ENCODE data around the gene RGL3. TPM values are rescaled to one million over a fixed set of nuclear protein-coding genes. Genes with fewer than 3 reads are reported as not detected.

RGL3 gene
- total RNA-seq, 2 donors from 2014 or later = 125 to 131 TPM

- no peak for TF ChIP-seq CTCF (conservative IDR thresholded peaks at IDR 0.05)
Observed at GRCh38 chr19:11464333-11465265, 45.5 kb upstream of the RGL3 start.

GRCh38 chr19:11463391-11463790 lies 44.3 kb upstream of the RGL3 start:
- Histone ChIP-seq H3K36me3 (ENCODE audit: control insufficient read depth, insufficient read depth, low read length) (no peaks in the 10 kb centered on the region), H3K27ac (ENCODE audit: low read depth, low read length) (no peak overlapping the region), H3K27me3 (ENCODE audit: control insufficient read depth, insufficient read depth, low read length, poor library complexity, severe bottlenecking) (no peaks in the 10 kb centered on the region), H3K9ac (ENCODE audit: extremely low read depth, low read length, poor library complexity, severe bottlenecking) (no peak overlapping the region), H3K4me3 (ENCODE audit: low read length) (no peak overlapping the region), H3K4me1 (ENCODE audit: control insufficient read depth, insufficient read depth, low read length) (no peaks in the 10 kb centered on the region), H3K9me3 (ENCODE audit: control insufficient read depth, low read length) (no peaks in the 10 kb centered on the region)
- Mint-ChIP-seq H3K4me1 (no peaks in the 10 kb centered on the region), H3K27me3 (ENCODE audit: insufficient read depth) (no peaks in the 10 kb centered on the region), H3K36me3 (ENCODE audit: low read depth) (no peaks in the 10 kb centered on the region), H3K9me3 (no peaks in the 10 kb centered on the region), H3K27ac (no peak overlapping the region), H3K4me3 (no peak overlapping the region)
- 83 to 84% methylated on average over 10 to 12 of the region's 12 CpGs for WGBS, 2 experiments (ENCODE audit: insufficient coverage in 1 of 2, insufficient read length in 1 of 2)
- TF ChIP-seq CTCF (conservative IDR thresholded peaks at IDR 0.05) = no peak
- no peak for DNase-seq

More at GRCh38 chr19:11464333-11465265, 45.5 kb upstream of the RGL3 start:
- no peaks in the 10 kb centered on the region for H3K27me3 Mint-ChIP-seq (ENCODE audit: insufficient read depth)
- Histone ChIP-seq H3K9ac (ENCODE audit: extremely low read depth, low read length, poor library complexity, severe bottlenecking) (no peak overlapping the region), H3K9me3 (ENCODE audit: control insufficient read depth, low read length) (no peaks in the 10 kb centered on the region), H3K27ac (ENCODE audit: low read depth, low read length) (no peak overlapping the region), H3K36me3 (ENCODE audit: control insufficient read depth, insufficient read depth, low read length) (no peaks in the 10 kb centered on the region), H3K27me3 (ENCODE audit: control insufficient read depth, insufficient read depth, low read length, poor library complexity, severe bottlenecking) (no peaks in the 10 kb centered on the region), H3K4me1 (ENCODE audit: control insufficient read depth, insufficient read depth, low read length) (no peaks in the 10 kb centered on the region), H3K4me3 (ENCODE audit: low read length) (no peak overlapping the region)
- no peaks in the 10 kb centered on the region for H3K36me3 Mint-ChIP-seq (ENCODE audit: low read depth)
- no peaks in the 10 kb centered on the region for H3K4me1 Mint-ChIP-seq
- 83 to 90% methylated on average over 6 to 11 of the region's 11 CpGs for WGBS, 2 experiments (ENCODE audit: insufficient coverage in 1 of 2, insufficient read length in 1 of 2)
- no peaks in the 10 kb centered on the region for H3K9me3 Mint-ChIP-seq
- H3K4me3 Mint-ChIP-seq = no peak overlapping the region
- H3K27ac Mint-ChIP-seq = no peak overlapping the region
- DNase-seq = no peak

GRCh38 chr19:11461453-11461852 lies 42.3 kb upstream of the RGL3 start:
- TF ChIP-seq CTCF (conservative IDR thresholded peaks at IDR 0.05) = no peak
- H3K27me3 ChIP-seq (ENCODE audit: control insufficient read depth, insufficient read depth, low read length, poor library complexity, severe bottlenecking) = no peaks in the 10 kb centered on the region
- H3K4me3 ChIP-seq (ENCODE audit: low read length) = no peak overlapping the region
- H3K27ac Mint-ChIP-seq = no peak overlapping the region
- no peak overlapping the region for H3K9ac ChIP-seq (ENCODE audit: extremely low read depth, low read length, poor library complexity, severe bottlenecking)
- H3K4me1 ChIP-seq (ENCODE audit: control insufficient read depth, insufficient read depth, low read length) = no peaks in the 10 kb centered on the region
- no peak overlapping the region for H3K27ac ChIP-seq (ENCODE audit: low read depth, low read length)
- no peaks in the 10 kb centered on the region for H3K9me3 Mint-ChIP-seq
- H3K27me3 Mint-ChIP-seq (ENCODE audit: insufficient read depth) = no peaks in the 10 kb centered on the region
- WGBS, 2 experiments (ENCODE audit: insufficient coverage in 1 of 2, insufficient read length in 1 of 2) = 83 to 97% methylated on average over 1 to 2 of the region's 2 CpGs
- H3K9me3 ChIP-seq (ENCODE audit: control insufficient read depth, low read length) = no peaks in the 10 kb centered on the region
- no peaks in the 10 kb centered on the region for H3K4me1 Mint-ChIP-seq
- H3K36me3 Mint-ChIP-seq (ENCODE audit: low read depth) = no peaks in the 10 kb centered on the region
- no peak overlapping the region for H3K4me3 Mint-ChIP-seq
- no peaks in the 10 kb centered on the region for H3K36me3 ChIP-seq (ENCODE audit: control insufficient read depth, insufficient read depth, low read length)
- no peak for DNase-seq
